ENCODE results near the gene RGPD4. TPM values are rescaled to one million over a fixed set of nuclear protein-coding genes. Genes with fewer than 3 reads are reported as not detected.
"Not testable (repeated sequence)": the region's sequence is repeated elsewhere in the genome, so short reads cannot be mapped to it uniquely, and the experiment has no call there.

The RGPD4 gene
- total RNA-seq, 6 experiments from 2014 or later = not detected

- Histone ChIP-seq H3K27ac (no peak overlapping the region), H3K27me3 (no peaks in the 10 kb centered on the region), H3K9me3 (no peaks in the 10 kb centered on the region), H3K4me3 (no peak overlapping the region), H3K4me1 (no peaks in the 10 kb centered on the region), H3K36me3 (no peaks in the 10 kb centered on the region)
- no peak for DNase-seq
- intact Hi-C loops (cut with DNase I) = no loop called here
- ATAC-seq = peak in 1 of 4 donors; percentile 66
- WGBS (ENCODE audit: insufficient coverage, low coverage, low lambda C conversion rate, missing lambda C conversion rate) = 35% methylated on average over 3 of the region's 4 CpGs
- TF ChIP-seq, protein P1, sequence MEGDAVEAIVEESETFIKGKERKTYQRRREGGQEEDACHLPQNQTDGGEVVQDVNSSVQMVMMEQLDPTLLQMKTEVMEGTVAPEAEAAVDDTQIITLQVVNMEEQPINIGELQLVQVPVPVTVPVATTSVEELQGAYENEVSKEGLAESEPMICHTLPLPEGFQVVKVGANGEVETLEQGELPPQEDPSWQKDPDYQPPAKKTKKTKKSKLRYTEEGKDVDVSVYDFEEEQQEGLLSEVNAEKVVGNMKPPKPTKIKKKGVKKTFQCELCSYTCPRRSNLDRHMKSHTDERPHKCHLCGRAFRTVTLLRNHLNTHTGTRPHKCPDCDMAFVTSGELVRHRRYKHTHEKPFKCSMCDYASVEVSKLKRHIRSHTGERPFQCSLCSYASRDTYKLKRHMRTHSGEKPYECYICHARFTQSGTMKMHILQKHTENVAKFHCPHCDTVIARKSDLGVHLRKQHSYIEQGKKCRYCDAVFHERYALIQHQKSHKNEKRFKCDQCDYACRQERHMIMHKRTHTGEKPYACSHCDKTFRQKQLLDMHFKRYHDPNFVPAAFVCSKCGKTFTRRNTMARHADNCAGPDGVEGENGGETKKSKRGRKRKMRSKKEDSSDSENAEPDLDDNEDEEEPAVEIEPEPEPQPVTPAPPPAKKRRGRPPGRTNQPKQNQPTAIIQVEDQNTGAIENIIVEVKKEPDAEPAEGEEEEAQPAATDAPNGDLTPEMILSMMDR (IDR thresholded peaks at IDR 0.05) = no peak
- no peak for TF ChIP-seq POLR2A (IDR thresholded peaks at IDR 0.05)
These were observed 4.4 kb upstream of the RGPD4 start for GRCh38 chr2:107822302-107822701.

GRCh38 chr2:107824451-107825205 is 2.1 kb upstream of the RGPD4 start:
- no peaks in the 10 kb centered on the region for H3K36me3 ChIP-seq
- 46% methylated on average over 2 of the region's 2 CpGs for WGBS (ENCODE audit: insufficient coverage, low coverage, low lambda C conversion rate, missing lambda C conversion rate)
- no peak overlapping the region for H3K4me3 ChIP-seq
- H3K27me3 ChIP-seq = no peaks in the 10 kb centered on the region
- H3K9me3 ChIP-seq = no peaks in the 10 kb centered on the region
- intact Hi-C loops (cut with DNase I) = no loop called here
- ATAC-seq (no peak), DNase-seq (no peak)
- no peak overlapping the region for H3K27ac ChIP-seq
- TF ChIP-seq, protein P1 (IDR thresholded peaks at IDR 0.05) = no peak
- no peak for TF ChIP-seq POLR2A (IDR thresholded peaks at IDR 0.05)
- H3K4me1 ChIP-seq = no peaks in the 10 kb centered on the region

DNA sequence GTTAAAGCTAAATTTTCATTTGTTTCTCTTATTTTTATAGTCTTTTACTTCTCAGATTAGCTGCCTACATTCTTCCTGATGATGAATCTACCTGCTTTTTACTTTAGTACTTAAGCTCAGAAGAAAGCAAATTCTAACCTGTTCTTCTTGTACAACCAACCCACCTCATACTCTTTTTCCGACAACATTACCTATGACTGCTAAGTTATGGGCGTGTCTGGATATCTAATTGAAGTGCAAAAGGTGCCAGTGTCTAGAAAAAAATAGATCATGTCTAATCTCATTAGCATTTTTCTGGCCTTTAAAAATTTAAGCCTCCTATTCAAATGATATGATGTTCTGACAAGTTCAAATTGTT is 1.5 kb upstream of the RGPD4 start:
- H3K27ac ChIP-seq = no peak overlapping the region
- H3K4me3 ChIP-seq = no peak overlapping the region
- no peaks in the 10 kb centered on the region for H3K27me3 ChIP-seq
- intact Hi-C loops (cut with DNase I) = no loop called here
- H3K4me1 ChIP-seq = no peaks in the 10 kb centered on the region
- no peaks in the 10 kb centered on the region for H3K36me3 ChIP-seq
- TF ChIP-seq POLR2A (IDR thresholded peaks at IDR 0.05) = no peak
- TF ChIP-seq, protein P1 (IDR thresholded peaks at IDR 0.05) = no peak
- ATAC-seq = no peak
- no peak for DNase-seq
- WGBS (ENCODE audit: insufficient coverage, low coverage, low lambda C conversion rate, missing lambda C conversion rate) = 64% methylated on average over 2 of the region's 2 CpGs
- no peaks in the 10 kb centered on the region for H3K9me3 ChIP-seq

DNA sequence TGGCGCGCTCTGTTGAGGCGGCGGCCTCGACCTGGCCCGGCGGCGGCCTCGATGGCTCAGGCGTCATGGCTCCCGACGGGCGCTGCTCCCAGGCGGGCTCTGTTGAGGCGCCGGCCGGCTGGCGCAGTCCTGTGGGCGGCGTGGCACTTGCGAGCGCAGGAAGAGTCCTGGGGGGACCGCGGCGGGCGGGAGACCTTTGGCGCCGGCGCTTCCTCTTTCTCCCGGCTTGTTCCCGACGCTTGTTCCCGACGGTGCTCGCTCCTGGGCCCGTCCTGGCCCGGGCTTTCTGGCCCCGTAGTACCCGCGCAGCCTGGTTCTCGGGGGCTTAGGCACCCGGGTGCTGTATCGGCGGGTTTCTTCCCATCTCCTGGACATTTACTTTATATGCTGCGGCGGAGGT is 2.8 kb downstream of the RGPD4 start:
- H3K27me3 ChIP-seq; DNase-seq; ATAC-seq; H3K27ac ChIP-seq; H3K4me1 ChIP-seq; intact Hi-C loops (cut with DNase I); H3K9me3 ChIP-seq; H3K36me3 ChIP-seq; H3K4me3 ChIP-seq: not testable (repeated sequence)
- WGBS (ENCODE audit: insufficient coverage, low coverage, low lambda C conversion rate, missing lambda C conversion rate) = no CpG with 5 or more reads among the region's 46 CpGs

DNA sequence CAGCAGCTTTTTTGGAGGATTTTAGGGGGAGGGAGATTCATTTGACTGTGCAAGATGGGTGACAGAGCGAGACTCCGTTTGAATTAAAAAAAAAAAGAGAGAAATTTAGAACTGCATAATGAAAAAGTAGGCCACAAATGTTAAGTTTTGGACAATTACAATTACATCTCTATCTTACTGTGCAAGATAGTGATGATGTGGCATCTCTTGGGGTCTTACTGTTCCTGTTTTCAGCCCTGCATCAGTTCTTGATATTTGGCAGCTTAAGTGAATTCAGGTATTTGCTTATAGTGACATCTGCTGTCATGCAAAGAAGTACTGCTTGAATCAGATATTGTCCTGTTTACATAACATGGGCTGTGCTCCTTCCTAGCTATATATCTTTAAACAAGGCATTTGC is 6.5 kb downstream of the RGPD4 start:
- not testable (repeated sequence) for H3K27me3 ChIP-seq, H3K36me3 ChIP-seq
- 50% methylated on average over 1 of the region's 2 CpGs for WGBS (ENCODE audit: insufficient coverage, low coverage, low lambda C conversion rate, missing lambda C conversion rate)

More for the DNA sequence above, 6.5 kb downstream of the RGPD4 start:
- H3K9me3 ChIP-seq; intact Hi-C loops (cut with DNase I); H3K4me3 ChIP-seq; H3K27ac ChIP-seq; ATAC-seq; H3K4me1 ChIP-seq; DNase-seq: not testable (repeated sequence)
